ENCODE data around the gene STEAP1B.
"Not testable (repeated sequence)": the region's sequence is repeated elsewhere in the genome, so short reads cannot be mapped to it uniquely, and the experiment has no call there.

STEAP1B gene

DNA sequence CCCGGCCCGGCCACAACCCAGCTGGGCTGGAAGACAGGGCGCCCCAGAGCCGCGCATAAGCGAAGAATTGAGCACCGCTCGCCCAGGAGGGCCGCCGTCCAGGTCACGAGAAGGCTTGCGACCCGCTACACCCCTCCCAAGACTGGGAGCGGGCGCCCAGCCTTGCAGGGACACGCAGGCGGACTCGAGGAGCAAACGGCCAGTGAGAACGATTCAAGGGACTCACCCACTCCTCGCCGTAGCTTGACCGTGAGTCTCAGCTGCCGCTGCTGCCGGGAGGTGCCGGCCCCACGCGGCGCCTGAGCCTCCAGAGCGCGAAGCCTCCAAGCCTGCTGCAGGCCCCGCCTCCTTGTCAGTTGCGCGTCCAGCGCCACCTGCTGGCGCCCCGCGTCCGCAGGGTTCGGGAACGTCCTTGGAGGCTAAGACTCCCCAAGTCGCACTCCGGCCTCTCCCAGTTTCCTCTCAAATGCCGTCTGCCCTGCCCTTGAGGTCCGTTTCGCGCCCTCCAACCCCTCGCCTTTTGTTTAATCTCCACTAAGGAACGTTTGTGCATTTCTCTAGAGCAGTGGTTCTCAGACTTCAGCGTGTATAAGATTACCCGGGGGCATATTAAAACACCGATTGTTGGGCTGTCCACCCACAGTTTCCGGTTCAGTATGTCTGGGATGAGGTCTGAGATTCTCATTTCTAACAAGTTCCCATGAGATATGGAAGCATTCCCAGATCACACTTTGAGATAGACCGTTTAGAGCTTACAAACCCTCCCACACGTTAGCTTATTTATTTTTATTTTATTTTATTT lies at the start of gene STEAP1B:
STEAP1B (minus strand) TSS at position 301 of the 802 bp plus-strand sequence. CDS start 5,333 bp downstream, outside the sequence.
- DNase-seq = peak; percentile 88

GRCh38 chr7:22549051-22549450 lies 49.1 kb upstream of the STEAP1B start:
- DNase-seq = no peak

DNA sequence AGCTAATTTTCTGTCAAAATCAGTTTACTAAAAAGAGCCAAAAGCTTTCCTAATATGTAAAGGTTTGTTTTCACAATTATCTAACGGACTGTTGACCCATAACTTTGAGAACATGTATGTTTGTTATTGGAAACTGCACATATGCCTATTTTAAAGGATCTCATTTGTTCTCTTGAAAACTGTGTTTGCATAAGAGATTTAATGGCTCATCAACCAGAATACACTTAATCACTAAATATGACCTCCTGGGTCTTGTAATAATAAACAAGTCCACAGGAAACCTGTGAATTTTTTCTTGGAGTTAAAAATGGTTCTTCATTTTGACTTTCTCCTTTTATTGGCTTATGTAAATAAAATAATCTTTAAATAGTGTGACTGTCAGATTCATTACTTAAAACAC lies 48.3 kb upstream of the STEAP1B start:
- DNase-seq = no peak

- no peak for DNase-seq
These were observed 46.8 kb upstream of the STEAP1B start for GRCh38 chr7:22546769-22547168.

DNA sequence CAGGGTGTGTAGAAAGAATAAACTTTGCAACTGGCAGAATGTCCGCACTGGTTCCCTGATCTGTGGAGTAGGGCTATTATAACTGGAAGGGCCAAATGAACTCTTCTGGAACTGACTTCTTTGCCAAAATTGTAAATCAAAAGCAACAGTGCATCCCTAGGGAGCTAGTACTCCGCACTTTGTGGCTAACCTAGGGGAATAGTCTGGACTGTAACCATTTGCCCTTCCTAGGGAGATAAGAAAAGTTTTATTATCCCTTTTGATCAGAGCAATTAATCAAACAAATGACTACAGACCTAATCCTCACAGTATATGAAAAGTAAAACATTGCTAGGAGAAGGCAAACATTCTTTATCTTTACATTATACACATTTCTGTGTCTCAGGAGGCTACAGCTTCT lies 45.5 kb upstream of the STEAP1B start:
- DNase-seq = no peak

DNA sequence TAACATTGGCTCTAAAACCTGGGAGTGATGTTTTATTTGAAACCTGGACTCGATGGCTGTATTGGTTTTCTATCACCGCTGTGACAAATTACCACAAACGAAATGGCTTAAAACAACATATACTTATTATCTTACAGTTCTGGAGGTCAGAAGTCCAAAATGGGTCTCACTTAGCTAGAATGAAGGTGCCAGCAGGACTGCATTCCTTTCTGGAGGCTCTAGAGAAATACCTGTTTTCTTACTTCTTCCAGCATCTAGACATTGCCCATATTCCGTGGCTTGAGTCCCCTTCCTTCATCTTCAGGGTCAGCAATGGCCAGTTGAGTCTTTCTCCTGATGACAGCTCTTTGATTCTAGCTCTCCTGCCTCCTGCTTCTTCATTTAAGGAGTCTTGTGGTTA lies 44.3 kb upstream of the STEAP1B start:
- no peak for DNase-seq

DNA sequence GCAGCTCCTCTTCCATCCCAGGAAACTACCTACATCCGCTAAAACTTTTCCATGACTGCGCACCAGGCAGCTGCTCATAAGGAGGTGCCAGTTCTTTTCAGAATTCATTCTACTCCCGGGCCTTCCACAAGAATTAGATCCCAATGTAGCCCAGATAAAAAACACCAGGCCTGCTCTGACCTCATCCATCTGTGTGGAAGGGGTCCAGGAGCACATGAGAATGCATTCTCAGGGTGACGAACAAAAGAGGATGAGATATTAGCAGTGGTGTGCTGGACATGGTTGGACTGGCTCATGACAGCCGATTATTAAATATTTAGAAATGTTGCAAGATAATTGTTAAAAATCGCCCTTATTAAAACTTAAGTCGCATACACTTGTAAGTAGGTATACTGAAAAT lies 43.2 kb upstream of the STEAP1B start:
- DNase-seq = no peak

DNA sequence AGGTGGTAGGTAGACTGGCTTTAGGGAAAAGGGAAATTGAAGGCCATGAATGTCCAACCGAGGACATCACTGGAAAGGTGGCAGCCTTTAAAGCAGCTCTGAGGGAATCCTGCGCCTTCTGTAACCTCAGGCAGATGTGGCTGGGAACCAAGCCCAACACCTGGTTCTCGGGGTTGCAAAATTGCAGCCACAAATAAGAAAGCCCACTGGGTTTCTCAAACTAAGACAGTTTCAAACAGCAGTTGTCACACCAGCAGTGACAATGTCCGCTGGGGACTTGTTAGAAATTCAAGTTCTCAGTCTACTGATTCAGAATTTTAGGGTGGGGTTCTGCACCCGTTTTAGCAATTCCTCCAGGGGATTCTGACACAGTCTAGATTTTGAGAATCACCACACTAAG lies 42.7 kb upstream of the STEAP1B start:
- DNase-seq = no peak

DNA sequence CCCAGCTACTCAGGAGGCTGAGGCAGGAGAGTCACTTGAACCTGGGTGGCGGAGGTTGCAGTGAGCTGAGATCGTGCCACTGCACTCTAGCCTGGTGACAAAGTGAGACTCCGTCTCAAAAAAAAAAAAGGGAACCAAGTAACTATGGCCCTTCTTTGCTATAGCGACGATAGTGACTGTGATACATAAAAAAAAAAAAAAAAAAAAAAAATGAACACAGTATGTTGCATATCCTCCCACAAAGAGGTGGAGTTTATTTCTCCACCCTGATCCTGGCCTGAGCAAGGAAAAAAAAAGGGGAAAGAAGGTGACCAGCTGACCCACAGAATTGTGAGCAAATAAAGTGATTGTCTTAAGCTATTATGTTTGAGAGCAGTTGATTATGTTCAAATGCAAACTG lies 42.3 kb upstream of the STEAP1B start:
- no peak for DNase-seq

GRCh38 chr7:22541789-22542188 lies 41.8 kb upstream of the STEAP1B start:
- DNase-seq = no peak

- DNase-seq = not testable (repeated sequence)
These were observed 28.5 kb upstream of the STEAP1B start for GRCh38 chr7:22528537-22528936.

- not testable (repeated sequence) for DNase-seq
These were observed 24.5 kb upstream of the STEAP1B start for GRCh38 chr7:22524353-22524947.

DNA sequence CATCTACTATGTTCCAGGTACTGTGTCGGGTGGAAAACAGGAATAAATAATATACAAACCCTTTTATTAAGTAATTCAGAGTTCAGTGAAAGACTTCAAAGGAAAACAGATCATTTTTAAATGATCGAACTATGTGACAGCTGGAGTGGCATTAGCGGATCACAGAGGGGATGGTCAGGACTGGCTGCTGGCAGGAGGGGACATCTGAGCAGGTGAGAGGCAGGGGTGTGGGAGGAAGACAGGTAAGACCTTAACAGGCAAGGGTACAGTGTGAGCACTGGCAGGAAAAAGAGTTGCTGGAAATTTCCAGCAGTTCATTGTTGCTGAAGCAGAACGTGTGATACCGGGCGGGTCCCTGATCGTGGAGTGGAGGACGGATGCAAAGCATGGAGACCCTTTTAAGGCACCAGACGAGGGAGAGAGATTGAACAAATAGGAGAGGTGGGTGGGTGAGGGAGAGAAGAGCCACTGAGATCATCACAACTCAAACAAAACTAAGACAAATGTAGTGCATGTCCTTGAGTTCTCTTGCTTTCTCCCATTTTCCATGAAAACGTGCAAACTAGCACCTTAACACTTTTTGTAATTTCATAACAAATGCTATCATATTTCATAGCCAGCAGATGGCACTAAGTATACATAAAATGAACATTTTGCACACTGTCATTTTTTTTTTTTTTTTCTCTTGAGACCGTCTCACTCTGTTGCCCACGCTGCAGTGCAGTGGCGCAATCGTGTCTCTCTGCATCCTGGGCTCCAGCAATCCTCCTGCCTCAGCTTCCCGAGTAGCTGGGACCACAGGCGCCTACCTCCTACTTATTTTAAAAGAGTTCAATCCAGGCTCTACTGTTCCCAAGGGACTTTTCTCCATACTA lies 23.7 kb upstream of the STEAP1B start:
- not testable (repeated sequence) for DNase-seq

GRCh38 chr7:22519560-22519959 lies 19.6 kb upstream of the STEAP1B start:
- DNase-seq = not testable (repeated sequence)

GRCh38 chr7:22516950-22517349 lies 17.0 kb upstream of the STEAP1B start:
- not testable (repeated sequence) for DNase-seq

DNA sequence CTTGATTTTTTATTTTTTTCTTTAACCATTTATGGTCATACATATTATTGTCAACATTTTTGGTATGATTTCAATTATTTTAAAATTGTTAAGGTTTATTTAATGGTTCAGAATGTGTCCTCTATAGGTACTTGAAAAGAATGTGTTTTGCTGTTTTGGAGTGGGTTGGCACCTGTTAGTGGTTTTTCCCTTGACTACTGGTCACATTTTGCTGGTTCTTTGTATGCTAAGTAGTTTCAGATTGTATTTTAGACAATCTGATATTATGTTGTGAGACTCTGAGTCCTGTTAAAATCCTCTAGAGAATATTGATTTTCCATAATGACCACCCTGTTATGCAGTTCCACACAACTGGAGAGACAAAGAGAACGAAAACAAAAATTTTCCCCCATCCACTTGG lies 15.0 kb upstream of the STEAP1B start:
- not testable (repeated sequence) for DNase-seq

GRCh38 chr7:22507320-22507719 lies 7.3 kb upstream of the STEAP1B start:
- not testable (repeated sequence) for DNase-seq

DNA sequence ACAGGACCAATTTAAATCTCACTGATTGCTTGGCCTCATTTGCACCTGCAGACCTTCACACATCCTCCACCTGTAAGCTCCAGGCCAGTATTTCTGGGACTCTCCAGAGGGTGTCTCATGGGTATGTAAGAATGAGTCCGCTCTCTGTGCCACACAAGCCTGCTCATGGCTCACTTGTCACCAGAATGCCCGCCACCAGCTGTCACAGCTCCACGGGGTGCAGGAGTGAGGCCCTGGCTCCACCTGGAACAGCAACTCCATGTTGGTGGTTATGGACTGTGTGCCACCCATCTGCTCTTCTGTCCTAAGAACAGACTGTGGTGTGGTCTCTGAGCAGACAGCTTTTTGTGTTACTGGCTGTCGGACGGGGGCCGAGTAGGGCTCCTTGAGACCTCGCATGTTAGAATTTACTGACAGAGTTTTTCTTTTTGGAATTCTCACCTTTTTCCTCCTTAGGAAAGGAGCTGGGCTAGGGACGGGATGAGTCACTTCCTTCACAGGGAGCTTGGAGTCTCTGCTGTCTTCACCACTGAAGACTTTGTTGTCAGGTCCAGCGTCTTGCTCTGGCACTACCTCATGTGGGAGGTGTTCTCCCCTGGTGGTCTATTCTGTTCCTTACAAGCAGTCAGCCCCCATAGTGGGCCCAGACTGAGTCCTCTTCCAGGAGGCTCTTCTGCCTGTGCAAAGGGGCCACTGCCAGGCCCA lies 6.5 kb upstream of the STEAP1B start:
- DNase-seq = not testable (repeated sequence)

DNA sequence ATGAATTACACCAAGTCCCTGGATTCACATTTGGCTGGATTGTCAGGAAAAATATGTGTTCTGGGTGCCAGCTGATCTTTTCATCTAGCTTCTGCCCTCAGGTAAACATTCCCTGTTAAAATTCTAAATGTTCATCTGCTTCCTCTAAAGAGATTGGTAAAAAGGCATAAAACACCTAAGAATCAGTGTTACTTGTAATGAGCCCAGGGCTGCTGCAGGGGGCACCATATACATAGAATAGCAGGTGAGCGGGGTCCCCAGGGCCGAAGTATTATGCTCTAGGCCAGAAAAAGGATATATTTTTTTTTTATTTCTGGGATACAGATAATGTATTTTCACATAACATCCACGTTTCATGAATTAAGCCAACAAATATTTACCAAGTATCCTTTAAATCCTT lies 4.5 kb upstream of the STEAP1B start:
- not testable (repeated sequence) for DNase-seq

DNA sequence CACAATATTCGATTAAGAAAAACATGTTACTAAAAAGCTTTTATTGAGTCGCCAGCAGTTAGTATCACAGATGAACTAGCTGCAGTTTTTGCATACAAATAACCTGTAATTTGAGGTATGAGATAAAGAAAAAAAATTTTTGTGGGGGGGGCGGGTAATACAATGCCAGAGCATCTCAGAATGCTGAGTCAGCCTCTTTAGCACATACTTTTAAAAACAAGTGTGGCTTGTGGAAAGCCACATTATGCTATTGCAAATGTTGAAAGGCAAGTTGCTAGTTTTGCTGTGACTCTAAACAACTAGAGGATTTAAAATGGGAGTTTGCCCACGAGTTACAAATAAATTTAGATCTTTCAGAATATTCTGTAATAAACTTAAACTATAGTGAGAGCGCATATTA lies 2.1 kb upstream of the STEAP1B start:
- not testable (repeated sequence) for DNase-seq

- not testable (repeated sequence) for DNase-seq
These were observed 1.3 kb upstream of the STEAP1B start for GRCh38 chr7:22501336-22501735.

GRCh38 chr7:22499044-22499443 lies 944 bp downstream of the STEAP1B start:
- DNase-seq = no peak

GRCh38 chr7:22496912-22497311 lies 3.1 kb downstream of the STEAP1B start:
- DNase-seq = not testable (repeated sequence)

All from NCI-H2107 (cell line).